A549 (cell line): ENCODE measurements around the gene TUBA1C. TPM values are rescaled to one million over a fixed set of nuclear protein-coding genes. Genes with fewer than 3 reads are reported as not detected.

Experiments
- ATAC-seq, 2 experiments: fragments of 200-7000 bp in 1 of 2; fragments of >200 bp in 1 of 2; cut with Nextera tagmentation in 1 of 2; cut with Tn5 transposase in 1 of 2; 3 replicates each; pipeline versions ENCODE4 v1.8.0 to v1.9.1; 2018 to 2020; ENCODE audit warnings: mild to moderate bottlenecking in 1 of 2, moderate library complexity in 1 of 2
- CTCF ChIA-PET: fragments of 300-600 bp; sonication (Branson Sonifier 250); formaldehyde crosslinking; extraction: SDS; loops from one replicate; lab custom pipeline; 2021; ENCODE audit warnings: antibody characterized with exemption, inconsistent platforms; lab: Yijun Ruan, JAX
- POLR2A ChIA-PET: fragments of 350-600 bp; formaldehyde crosslinking; extraction: SDS; loops from one replicate; lab custom pipeline; 2021; ENCODE audit warnings: antibody characterized with exemption, inconsistent platforms; lab: Yijun Ruan, JAX
- DNase-seq, 2 experiments: peaks; one replicate each; pipeline versions ENCODE4 v3.0.0 to v3.0.0-alpha.2; 2011 to 2016; ENCODE audit warnings: low read depth in 1 of 2, low spot score in 1 of 2
- FAIRE-seq: peaks from 2 replicates; lab custom pipeline; 2011; peaks lifted over from hg19 to GRCh38; lab: Jason Lieb, UNC
- H3K27ac ChIP-seq, 2 experiments: fragments of >200 bp; sonication (Bioruptor Twin); formaldehyde crosslinking; 3 replicates each; pipeline ENCODE4 v1.5.1; 2016 to 2017
- H3K4me1 ChIP-seq: fragments of >200 bp; sonication (Bioruptor Twin); formaldehyde crosslinking; 3 replicates; pipeline ENCODE4 v1.6.1; 2016
- H3K4me2 ChIP-seq: fragments of >200 bp; sonication (Bioruptor Twin); formaldehyde crosslinking; 3 replicates; pipeline ENCODE4 v1.6.1; 2016
- H3K4me3 ChIP-seq: fragments of >200 bp; sonication (Bioruptor Twin); formaldehyde crosslinking; 3 replicates; pipeline ENCODE4 v1.5.1; 2016
- H3K9me3 ChIP-seq: fragments of >200 bp; sonication (Bioruptor Twin); formaldehyde crosslinking; 3 replicates; pipeline ENCODE4 v1.6.1; 2016
- BHLHE40 ChIP-seq: IDR thresholded peaks from 2 replicates; pipeline ENCODE4 v1.6.1; 2012; ENCODE audit warnings: low read depth, low read length, inconsistent platforms
- CBX8 ChIP-seq: fragments of 200-600 bp; sonication (generic); IDR thresholded peaks from 2 replicates; pipeline ENCODE4 v1.6.1; 2016
- CEBPB ChIP-seq, 2 experiments: fragments of >200 bp in 1 of 2; sonication (Bioruptor Twin) in 1 of 2; formaldehyde crosslinking in 1 of 2; IDR thresholded peaks; 2 replicates each; pipeline ENCODE4 v1.6.1; 2012 to 2016
- CHD2 ChIP-seq: fragments of 150-350 bp; IDR thresholded peaks from 2 replicates; pipeline ENCODE4 v1.6.1; 2014; ENCODE audit warnings: low read length; ENCODE audit not compliant: partially characterized antibody
- CHD4 ChIP-seq: fragments of 200-600 bp; sonication (generic); IDR thresholded peaks from 2 replicates; pipeline ENCODE4 v1.6.1; 2016; ENCODE audit warnings: antibody characterized with exemption, mild to moderate bottlenecking, borderline replicate concordance
- EHF ChIP-seq: fragments of 250-450 bp; sonication (Bioruptor Pico); IDR thresholded peaks from 2 replicates; pipeline ENCODE4 v1.5.0; 2020; ENCODE audit warnings: mild to moderate bottlenecking
- EHMT2 ChIP-seq: fragments of 200-600 bp; sonication (generic); IDR thresholded peaks from 2 replicates; pipeline ENCODE4 v1.6.1; 2016; ENCODE audit warnings: antibody characterized with exemption, low read depth, mild to moderate bottlenecking, moderate library complexity
- EP300 ChIP-seq, 2 experiments: fragments of >200 bp; sonication (Bioruptor Twin); formaldehyde crosslinking; IDR thresholded peaks; 2 replicates in 1 of 2; 3 replicates in 1 of 2; pipeline ENCODE4 v1.6.1; 2016 to 2017
- ESRRA ChIP-seq: fragments of 150-350 bp; IDR thresholded peaks from 2 replicates; pipeline ENCODE4 v1.6.1; 2014; ENCODE audit warnings: mild to moderate bottlenecking, low read length, borderline replicate concordance
- FOXS1 ChIP-seq: fragments of 250-450 bp; sonication (Bioruptor Pico); IDR thresholded peaks from 2 replicates; pipeline ENCODE4 v1.5.0; 2020; ENCODE audit warnings: mild to moderate bottlenecking, moderate library complexity
- JUNB ChIP-seq: fragments of >200 bp; sonication (Bioruptor Twin); formaldehyde crosslinking; IDR thresholded peaks from 2 replicates; pipeline ENCODE4 v1.6.1; 2016
- PBX3 ChIP-seq: IDR thresholded peaks from 2 replicates; pipeline ENCODE4 v1.6.1; 2012
- RARB ChIP-seq: fragments of 250-450 bp; sonication (Bioruptor Pico); IDR thresholded peaks from 2 replicates; pipeline ENCODE4 v1.8.0; 2021; ENCODE audit warnings: mild to moderate bottlenecking, moderate library complexity
- RCOR1 ChIP-seq: fragments of 150-350 bp; IDR thresholded peaks from 2 replicates; pipeline ENCODE4 v1.6.1; 2014; ENCODE audit warnings: antibody characterized with exemption, low read length, low read depth
- RFX5 ChIP-seq: fragments of 450-650 bp; IDR thresholded peaks from 2 replicates; pipeline ENCODE4 v1.7.1; 2014; ENCODE audit warnings: antibody characterized with exemption, mild to moderate bottlenecking, moderate library complexity
- RNF2 ChIP-seq: fragments of 200-600 bp; sonication (generic); IDR thresholded peaks from 2 replicates; pipeline ENCODE4 v1.6.1; 2016; ENCODE audit warnings: low read depth, mild to moderate bottlenecking, antibody characterized with exemption, moderate library complexity, borderline replicate concordance
- USF2 ChIP-seq: fragments of 450-650 bp; IDR thresholded peaks from 2 replicates; pipeline ENCODE4 v1.6.1; 2014; ENCODE audit warnings: antibody characterized with exemption
- ZNF302 ChIP-seq: fragments of 250-450 bp; sonication (Bioruptor Pico); IDR thresholded peaks from 2 replicates; pipeline ENCODE4 v1.9.0; 2021; ENCODE audit warnings: inconsistent platforms, mild to moderate bottlenecking, moderate library complexity
- ZSCAN20 ChIP-seq: fragments of 250-450 bp; sonication (Bioruptor Pico); IDR thresholded peaks from 2 replicates; pipeline ENCODE4 v1.8.0; 2022; ENCODE audit warnings: mild to moderate bottlenecking, moderate library complexity
- WGBS: methylation state at CpG from one replicate; pipeline ENCODE4 v1.1.6; 2017; ENCODE audit errors: missing lambda C conversion rate; 5-methylcytosine and 5-hydroxymethylcytosine counted together
- polyA plus RNA-seq, 4 experiments: library from polyadenylated mRNA; depleted of rRNA in 3 of 4; stranded (reverse); fragments of >200 nt; fragmentation: RNase III in 1 of 4; extraction: RNeasy Plus Mini Kit Qiagen cat#74134 plus additional on column Dnase treatment in 1 of 4; gene quantifications; 2 replicates in 3 of 4; 3 replicates in 1 of 4; pipeline ENCODE4 v1.2.3, GENCODE V29; 2011 to 2017
- TF ChIP-seq, protein P1 (sequence below): fragments of >200 bp; sonication (Bioruptor Twin); formaldehyde crosslinking; IDR thresholded peaks from 3 replicates; pipeline ENCODE4 v1.5.1; 2016
- TF ChIP-seq, protein P2 (sequence below): IDR thresholded peaks from 2 replicates; pipeline ENCODE4 v1.6.1; 2012; ENCODE audit warnings: low read depth, borderline replicate concordance
- TF ChIP-seq, protein P3 (sequence below): fragments of >200 bp; sonication (Bioruptor Twin); formaldehyde crosslinking; IDR thresholded peaks from 3 replicates; pipeline ENCODE4 v1.6.1; 2016

Gene TUBA1C
- polyA plus RNA-seq, 2 of the 4 experiments (the other 2 are of a cell fraction): 1,183 to 1,656 TPM

DNA sequence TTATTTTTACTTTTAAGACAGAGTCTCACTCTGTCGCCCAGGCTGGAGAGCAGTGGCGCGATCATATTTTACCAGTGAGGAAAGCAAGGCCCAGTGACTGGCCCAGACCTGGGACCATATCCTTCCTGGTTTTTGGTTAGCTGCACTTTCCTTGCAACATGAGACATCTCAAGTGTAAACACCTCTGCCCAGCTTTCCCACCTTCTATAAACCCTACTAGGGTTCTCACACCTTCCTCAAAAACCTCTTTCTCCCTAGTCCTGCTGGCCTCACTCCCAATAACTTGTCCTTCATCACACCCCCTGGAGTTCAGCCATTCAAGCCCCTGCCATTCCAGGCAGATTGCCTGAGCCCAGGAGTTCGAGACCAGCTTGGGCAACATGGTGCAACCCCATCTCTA is 19.8 kb downstream of the TUBA1C start:
- Histone ChIP-seq H3K27ac (no peak overlapping the region), H3K4me1 (0 out of 3 replicates have a peak, but pooled peaks cover 9% of the 10 kb centered on the region), H3K4me2 (no peak overlapping the region), H3K4me3 (no peak overlapping the region), H3K9me3 (no peaks in the 10 kb centered on the region)
- DNase-seq: no peak
- no peak for TF ChIP-seq ZNF302 (CRISPR knock-in tag)
- TF ChIP-seq RARB (CRISPR knock-in tag): no peak
- no peak for TF ChIP-seq BHLHE40
- no peak for TF ChIP-seq CHD2
- TF ChIP-seq PBX3: no peak
- TF ChIP-seq EP300 (IDR thresholded peaks at IDR 0.05): no peak
- POLR2A ChIA-PET: interaction anchor here (1.8 kb wide), 1 partner anchor 19 kb away, joined by 5 read pairs; the partner anchor contains the start of gene TUBA1C
- CTCF ChIA-PET: interaction anchor here (0.7 to 15.8 kb wide), 13 partner anchors 10 to 269 kb away, joined by 3 to 164 read pairs (median 3); partner anchors contain the start of genes PRPH and TUBA1C
- WGBS: 80% methylated on average over 4 of the region's 4 CpGs
- FAIRE-seq: no peak
- no peak for ATAC-seq

GRCh38 chr12:49287876-49288275 is 23.0 kb downstream of the TUBA1C start:
- ATAC-seq: peak in 1 of 2 experiments; percentile 3; a peak in 3 of 6 replicates
- TF ChIP-seq CHD4: no peak
- no peak for TF ChIP-seq ESRRA
- no peak for TF ChIP-seq CEBPB (IDR thresholded peaks at IDR 0.05)
- TF ChIP-seq, protein P1, sequence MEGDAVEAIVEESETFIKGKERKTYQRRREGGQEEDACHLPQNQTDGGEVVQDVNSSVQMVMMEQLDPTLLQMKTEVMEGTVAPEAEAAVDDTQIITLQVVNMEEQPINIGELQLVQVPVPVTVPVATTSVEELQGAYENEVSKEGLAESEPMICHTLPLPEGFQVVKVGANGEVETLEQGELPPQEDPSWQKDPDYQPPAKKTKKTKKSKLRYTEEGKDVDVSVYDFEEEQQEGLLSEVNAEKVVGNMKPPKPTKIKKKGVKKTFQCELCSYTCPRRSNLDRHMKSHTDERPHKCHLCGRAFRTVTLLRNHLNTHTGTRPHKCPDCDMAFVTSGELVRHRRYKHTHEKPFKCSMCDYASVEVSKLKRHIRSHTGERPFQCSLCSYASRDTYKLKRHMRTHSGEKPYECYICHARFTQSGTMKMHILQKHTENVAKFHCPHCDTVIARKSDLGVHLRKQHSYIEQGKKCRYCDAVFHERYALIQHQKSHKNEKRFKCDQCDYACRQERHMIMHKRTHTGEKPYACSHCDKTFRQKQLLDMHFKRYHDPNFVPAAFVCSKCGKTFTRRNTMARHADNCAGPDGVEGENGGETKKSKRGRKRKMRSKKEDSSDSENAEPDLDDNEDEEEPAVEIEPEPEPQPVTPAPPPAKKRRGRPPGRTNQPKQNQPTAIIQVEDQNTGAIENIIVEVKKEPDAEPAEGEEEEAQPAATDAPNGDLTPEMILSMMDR: no peak
- no peak for TF ChIP-seq ZSCAN20 (CRISPR knock-in tag)
- TF ChIP-seq, protein P2, sequence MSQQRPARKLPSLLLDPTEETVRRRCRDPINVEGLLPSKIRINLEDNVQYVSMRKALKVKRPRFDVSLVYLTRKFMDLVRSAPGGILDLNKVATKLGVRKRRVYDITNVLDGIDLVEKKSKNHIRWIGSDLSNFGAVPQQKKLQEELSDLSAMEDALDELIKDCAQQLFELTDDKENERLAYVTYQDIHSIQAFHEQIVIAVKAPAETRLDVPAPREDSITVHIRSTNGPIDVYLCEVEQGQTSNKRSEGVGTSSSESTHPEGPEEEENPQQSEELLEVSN: no peak
- TF ChIP-seq EHF (CRISPR knock-in tag): no peak
- TF ChIP-seq RFX5: no peak
- TF ChIP-seq EP300 (IDR thresholded peaks at IDR 0.05): no peak
- no peak for TF ChIP-seq RCOR1
- no peak for TF ChIP-seq CBX8
- TF ChIP-seq, protein P3, sequence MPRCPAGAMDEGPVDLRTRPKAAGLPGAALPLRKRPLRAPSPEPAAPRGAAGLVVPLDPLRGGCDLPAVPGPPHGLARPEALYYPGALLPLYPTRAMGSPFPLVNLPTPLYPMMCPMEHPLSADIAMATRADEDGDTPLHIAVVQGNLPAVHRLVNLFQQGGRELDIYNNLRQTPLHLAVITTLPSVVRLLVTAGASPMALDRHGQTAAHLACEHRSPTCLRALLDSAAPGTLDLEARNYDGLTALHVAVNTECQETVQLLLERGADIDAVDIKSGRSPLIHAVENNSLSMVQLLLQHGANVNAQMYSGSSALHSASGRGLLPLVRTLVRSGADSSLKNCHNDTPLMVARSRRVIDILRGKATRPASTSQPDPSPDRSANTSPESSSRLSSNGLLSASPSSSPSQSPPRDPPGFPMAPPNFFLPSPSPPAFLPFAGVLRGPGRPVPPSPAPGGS: no peak
- no peak for TF ChIP-seq EHMT2
- TF ChIP-seq PBX3: no peak
- no peak for TF ChIP-seq RNF2
- TF ChIP-seq CHD2: no peak
- TF ChIP-seq JUNB: no peak
- no peak for TF ChIP-seq USF2
- no peak for TF ChIP-seq FOXS1 (CRISPR knock-in tag)
- TF ChIP-seq, all 56 proteins: peak for 0
- Histone ChIP-seq H3K4me2 (no peak overlapping the region), H3K4me1 (0 out of 3 replicates have a peak, but pooled peaks cover 9% of the 10 kb centered on the region), H3K4me3 (no peak overlapping the region), H3K27ac (no peak overlapping the region), H3K9me3 (no peaks in the 10 kb centered on the region)
- ChIA-PET POLR2A (interaction anchor here (0.5 to 0.6 kb wide), 2 partner anchors 10 to 14 kb away, joined by 4 to 9 read pairs; no protein-coding TSS in a partner anchor), CTCF (interaction anchor here (1.0 to 15.8 kb wide), 22 partner anchors 8 to 336 kb away, joined by 3 to 164 read pairs (median 10); partner anchors contain the start of genes C1QL4, DNAJC22, PRPF40B and PRPH)
- FAIRE-seq: no peak
- WGBS: 28% methylated on average over 6 of the region's 6 CpGs
- no peak for DNase-seq
